HG03108 (cell line): Measurements from ENCODE around the gene IP6K1.
"Not testable (repeated sequence)": the region's sequence is repeated elsewhere in the genome, so short reads cannot be mapped to it uniquely, and the experiment has no call there.

ENCODE experiments used
- ATAC-seq: cut with Tn5 transposase; IDR thresholded peaks from one replicate; pipeline ENCODE4 v1.9.1; 2021; ENCODE audit warnings: moderate library complexity; ENCODE audit not compliant: unreplicated experiment

IP6K1 gene

DNA sequence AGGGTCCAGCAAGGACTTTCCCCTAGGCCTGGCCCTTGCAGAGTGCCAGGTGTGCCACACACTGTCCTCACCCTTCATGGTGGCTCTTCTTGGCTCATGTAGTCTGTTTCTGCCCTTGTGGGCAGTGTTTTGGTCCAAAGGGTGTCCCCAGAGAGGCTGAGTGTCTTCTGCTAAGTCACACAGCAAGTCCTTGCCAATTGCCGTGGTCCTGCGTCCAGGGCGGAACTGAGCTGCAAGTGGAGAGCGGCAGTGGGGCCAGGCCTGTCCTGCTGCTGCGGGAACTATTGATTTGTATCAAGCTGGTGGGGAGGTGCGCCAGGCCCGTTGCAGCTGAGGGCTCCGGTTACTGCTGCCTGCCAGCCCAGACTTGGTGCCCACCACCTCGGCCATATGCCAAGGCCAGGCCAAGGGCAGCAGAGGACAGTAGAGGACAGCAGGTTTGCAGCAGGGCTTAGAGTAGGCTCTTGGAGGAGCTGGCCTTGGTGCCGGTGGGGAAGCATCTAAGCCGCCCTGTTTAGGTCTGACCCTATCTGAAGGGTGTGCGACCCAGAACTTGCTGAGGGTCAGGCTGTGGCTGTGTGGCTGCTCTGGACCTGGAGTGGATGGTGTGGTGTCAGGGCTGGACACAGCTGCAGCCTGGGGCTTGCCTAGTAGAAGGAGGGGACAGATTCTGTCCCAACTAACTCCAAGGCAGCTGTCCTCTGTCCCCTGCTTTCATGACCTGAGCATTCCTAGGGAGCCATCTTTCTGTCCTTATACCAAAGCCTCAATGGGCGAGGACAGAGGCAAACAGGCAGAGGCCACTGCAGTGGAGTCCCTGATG, 71.4 kb downstream of the IP6K1 start:
- ATAC-seq, result no peak

DNA sequence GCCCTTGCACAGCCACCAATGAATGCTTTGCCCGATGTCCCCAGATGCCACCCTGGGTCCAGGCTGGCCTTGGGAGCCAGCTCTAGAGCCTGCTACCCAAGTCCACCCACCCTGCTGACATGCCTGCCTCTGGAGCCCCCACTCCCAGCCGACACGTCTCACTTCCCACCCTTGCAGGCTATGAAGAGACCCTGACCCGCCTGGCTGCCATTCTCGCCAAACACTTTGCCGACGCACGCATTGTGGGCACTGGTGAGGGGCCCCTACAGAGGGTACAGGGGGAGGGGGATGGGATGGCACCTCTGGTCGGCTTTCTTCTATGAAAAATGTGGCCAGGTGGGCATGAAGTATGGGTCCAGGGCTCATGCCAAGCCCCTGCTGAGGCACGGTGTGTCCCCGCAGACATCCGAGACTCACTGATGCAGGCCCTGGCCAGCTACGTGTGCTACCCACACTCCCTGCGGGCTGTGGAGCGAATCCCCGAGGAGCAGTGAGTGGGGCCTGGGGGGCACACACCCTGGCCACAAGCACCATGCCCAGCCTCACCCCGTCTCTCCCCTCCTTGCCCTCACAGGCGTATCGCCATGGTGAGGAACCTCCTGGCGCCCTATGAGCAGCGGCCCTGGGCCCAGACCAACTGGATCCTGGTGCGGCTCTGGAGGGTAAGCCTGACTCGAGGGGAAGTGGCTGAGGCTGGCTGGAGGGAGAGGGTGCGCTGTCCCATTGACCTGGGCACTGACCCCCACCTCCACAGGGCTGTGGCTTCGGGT, 72.8 kb downstream of the IP6K1 start:
- ATAC-seq, result no peak

DNA sequence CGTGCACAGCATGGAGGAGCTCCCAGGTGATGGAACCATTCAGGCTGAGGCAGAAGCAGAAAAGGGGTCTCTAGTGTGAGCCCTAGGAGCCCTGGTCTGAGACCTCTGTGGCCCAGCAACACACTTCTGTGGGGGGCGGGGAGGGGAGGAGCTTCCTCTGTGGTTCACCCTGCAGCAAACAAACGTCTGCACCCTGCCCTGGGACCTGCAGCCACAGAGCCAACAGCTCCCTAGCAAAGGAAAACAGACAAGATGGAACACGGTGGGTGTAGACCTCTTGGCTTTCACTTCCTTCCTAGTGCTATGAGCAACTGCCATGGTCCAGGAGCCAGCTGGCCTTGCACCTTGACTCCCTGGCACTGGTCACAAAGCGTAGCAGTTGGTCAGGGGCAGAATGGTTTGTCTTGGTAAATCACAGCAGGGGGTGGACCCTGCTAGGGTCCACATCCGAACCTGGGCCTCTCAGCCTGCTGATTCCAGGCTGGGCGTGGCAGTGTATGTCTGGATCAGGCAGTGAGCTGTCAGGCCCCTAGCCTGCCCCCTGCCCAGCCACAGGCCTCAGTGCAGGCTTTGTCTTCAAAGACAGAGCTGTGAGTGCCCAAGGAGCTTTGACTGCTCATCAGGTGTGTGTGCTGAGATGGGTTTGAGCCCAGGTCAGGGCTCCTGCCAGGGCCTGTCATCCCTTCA, 73.6 kb downstream of the IP6K1 start:
- no peak for ATAC-seq

DNA sequence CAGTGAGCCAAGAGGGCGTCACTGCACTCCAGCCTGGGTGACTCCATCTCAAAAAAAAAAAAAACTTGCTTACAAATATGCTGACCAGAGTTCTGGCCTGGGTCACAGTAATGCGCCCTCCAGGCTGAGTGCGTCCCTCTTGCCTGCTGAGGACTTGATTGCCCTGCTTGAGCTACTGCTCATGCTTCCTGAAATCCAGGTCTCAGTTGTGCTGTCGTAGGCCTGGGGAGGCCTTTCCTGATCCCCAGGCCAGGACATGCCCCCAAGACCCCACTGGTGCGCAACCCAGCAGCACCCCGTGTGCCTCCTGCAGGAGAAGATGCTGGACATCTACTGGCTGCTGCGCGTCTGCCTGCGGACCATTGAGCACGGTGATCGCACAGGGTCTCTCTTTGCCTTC, 74.2 kb downstream of the IP6K1 start:
- no peak for ATAC-seq

DNA sequence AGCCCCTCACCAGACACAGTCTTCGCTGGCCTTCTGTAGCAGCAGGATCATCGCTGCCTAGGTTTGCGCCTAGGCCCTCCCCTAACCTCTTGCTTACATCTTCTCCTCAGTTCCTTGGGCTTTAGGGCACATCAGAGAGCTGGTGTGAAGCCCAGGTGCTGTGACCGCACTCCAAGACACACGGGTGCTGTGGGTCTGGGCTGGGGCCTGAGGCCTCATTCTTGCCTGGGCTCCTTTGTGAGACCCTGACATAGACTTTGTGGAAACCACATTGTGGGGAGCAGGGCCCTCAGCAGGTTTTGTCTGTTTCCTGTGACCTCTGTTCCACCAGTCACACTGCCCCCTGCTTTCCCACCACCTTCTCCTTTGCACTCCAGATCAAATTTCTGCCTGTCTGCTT, 74.9 kb downstream of the IP6K1 start:
- ATAC-seq, result no peak

DNA sequence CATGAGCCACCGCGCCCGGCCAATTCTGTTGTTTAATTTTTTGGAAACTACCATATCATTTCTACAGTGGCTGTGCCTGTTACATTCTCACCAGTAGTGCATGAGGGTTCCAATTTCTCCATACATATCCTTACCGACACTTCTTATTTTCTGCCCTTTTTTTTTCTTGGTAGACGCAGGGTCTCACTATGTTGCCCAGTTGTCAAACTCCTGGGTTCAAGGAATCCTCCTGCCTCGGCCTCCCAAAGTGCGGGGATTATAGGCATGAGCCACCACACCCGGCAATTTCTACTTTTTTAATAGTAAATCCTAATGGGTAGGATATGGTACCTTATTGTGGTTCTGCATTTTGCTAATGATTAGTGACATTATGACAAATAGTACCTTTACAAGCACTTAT, 76.5 kb downstream of the IP6K1 start:
- no peak for ATAC-seq

DNA sequence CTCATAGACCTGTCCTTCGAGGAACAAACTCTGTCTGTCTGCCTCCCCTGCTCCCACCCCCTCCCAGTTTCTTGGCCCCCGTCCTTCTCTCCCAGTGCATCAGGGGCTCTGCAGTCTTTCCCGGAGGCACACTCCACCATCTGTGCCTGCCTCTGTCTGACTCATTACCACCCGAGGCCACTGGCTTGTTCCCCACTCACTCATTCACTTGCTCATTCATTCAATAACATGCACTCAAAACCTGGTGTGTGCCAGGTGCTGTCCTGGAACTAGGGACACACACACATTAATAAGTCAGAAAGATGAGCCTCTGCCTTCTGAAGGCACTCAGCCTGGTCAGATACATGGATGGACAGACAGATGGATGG, 79.2 kb downstream of the IP6K1 start:
- ATAC-seq, result no peak

DNA sequence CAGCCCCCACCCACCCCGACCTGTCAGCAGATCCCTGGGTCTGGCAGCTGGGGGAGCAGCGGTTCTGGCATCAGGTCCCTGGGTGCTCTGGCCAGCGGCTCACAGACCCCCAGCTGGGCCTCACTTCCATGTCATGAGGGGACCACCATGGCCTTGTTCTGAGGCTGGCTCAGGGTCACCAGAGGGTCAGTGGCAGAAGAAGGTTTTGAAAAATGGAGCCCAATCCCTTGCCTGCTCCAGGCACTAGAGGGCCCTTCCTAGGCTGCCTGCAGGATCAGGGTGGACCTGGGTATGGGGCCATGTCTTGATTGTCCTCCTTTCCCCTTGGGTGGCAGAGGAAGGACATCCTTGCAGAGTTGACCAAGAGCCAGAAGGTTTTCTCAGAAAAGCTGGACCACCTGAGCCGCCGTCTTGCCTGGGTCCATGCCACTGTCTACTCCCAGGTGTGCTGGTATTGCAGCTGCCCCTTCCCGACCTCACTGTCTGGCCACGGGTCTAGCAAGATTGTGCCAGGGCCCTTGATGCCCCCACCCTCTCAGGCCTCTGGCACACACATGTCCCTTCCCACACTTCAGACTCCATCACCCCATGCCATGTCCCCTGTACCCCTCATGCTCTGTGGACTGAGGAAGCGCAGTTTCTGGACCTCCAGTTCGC, 79.8 kb downstream of the IP6K1 start:
- no peak for ATAC-seq

DNA sequence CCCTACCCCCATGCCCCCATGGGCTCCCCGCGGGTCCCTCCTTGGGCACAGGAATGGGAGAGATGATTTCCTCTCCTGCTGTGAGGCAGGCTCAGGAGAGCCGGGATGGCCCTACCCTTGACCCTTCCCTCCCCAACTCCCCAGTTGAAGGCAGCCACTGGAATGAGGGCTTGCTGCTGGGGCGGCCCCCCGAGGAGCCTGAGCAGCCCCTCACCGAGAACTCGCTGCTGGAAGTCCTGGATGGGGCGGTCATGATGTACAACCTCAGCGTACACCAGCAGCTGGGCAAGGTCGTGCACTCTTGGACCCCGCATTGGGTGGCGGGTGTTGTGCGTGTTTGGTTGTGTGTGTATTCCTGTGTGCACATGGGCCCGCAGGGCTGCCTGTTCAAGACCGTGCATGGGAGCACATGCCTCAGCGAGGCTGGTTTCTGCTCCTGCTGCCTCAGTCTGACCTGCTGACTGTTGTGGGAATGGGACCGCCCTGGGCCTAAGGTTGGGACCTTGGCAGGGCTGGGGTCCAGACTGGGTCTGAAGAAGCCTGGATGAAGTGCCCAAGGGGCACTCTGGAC, 80.9 kb downstream of the IP6K1 start:
- ATAC-seq, result no peak

DNA sequence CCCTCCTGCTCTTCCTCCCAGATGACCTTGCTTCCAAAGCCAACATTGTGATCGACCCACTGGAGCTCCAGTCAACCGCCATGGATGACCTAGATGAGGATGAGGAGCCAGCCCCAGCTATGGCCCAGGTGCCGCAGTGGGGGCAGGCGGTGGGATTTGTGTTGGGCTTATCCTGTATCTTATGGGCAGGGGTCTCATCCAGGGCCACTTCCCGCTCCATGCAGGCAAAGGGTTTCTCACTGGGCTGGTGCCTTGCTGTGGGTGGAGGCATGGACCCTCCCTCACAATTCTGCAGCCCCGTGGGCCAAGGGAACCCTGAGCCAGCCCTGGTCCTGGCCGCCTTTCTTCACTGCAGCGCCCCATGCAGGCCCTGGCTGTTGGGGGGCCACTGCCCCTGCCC, 81.7 kb downstream of the IP6K1 start:
- no peak for ATAC-seq

DNA sequence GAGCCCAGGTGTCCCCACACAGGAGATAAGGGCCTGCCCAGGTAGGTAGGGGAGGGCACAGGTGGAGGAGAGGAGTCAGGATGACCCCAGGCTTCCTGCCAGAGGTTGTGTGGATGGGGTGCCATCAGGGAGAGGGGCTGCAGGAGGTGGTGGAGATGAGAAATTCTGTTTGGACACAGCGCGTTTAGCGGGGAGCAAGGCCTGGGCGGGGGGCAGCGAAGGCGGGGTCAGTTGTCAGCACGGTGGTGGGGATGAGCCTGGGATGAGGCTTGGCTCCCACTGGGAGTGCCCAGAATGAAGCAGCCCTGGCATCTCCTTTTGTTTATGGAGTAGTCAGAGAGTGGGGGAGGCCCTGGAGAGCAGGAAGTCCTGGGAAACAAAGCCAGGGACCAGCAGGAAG, 82.4 kb downstream of the IP6K1 start:
- ATAC-seq, result no peak

DNA sequence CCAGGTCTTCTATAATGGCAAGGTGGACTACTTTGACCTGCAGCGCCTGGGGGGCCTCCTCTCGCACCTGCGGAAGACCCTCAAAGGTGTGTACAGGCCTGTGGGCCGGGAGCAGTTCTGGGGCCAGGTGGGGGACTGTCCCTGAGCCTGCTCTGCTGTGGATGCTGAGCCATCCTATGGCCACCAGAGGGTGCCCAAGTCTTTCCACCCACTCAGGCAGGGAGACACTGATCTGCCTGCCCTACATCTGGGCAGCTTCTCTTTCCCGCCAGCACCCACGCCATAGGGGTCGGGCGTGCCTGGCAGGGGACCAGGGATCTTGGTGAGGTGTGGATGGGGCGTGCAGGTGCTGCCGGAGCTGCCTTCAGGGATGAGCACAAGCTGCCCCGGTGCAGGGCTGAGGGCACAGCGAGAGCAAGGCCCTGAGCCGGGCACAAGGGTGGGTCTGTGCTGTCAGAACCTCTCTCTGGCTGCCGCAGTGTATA, 82.9 kb downstream of the IP6K1 start:
- peak; percentile 78 for ATAC-seq

DNA sequence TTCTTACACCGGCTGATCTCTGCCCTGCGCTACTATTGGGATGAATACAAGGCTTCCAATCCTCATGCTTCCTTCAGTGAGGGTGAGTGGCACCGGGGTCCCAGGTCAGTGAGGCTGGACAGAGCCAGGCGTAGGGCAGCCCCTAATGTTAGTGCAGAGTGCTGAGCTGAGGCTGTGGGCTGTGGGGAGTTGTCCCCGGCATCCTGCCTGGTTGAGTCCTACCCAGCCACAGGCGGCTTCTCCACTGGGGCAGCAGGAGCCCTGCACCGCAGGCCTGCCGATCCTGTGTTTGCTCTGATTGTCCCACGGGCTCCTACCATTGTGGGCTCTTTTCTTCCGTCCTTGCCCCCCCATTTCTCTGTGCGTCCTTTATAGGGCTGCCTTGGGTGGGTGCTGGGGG, 83.7 kb downstream of the IP6K1 start:
- ATAC-seq, result no peak

DNA sequence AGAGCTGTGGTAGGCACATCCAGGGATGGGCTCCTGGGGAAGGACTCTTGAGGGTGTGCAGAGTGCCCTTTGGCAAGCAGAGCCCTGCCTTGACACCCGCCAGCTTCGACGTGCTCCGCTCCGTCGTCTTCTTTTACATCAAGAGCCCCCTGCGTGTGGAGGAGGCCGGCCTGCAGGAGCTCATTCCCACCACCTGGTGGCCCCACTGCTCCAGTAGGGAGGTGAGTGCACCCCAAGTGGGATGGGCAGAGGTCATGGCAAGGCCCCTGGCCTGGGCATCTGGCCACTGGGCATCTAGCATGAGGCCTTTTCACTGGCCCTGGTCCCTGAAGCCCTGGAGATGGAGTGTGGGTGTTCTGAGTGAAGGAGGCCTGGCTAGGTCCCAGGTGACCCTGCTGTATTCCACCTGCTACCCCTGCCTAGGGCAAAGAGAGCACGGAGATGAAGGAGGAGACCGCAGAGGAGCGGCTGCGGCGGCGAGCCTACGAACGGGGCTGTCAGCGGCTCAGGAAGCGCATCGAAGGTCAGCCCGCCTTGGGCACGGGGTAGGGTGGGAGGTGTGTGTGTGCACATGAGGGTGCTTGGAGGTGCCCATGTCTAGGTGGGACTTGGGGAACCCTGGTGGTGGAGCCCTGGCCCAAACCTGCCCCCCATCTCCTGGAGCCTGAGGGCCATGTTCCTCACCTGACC, 84.8 kb downstream of the IP6K1 start:
- no peak for ATAC-seq

DNA sequence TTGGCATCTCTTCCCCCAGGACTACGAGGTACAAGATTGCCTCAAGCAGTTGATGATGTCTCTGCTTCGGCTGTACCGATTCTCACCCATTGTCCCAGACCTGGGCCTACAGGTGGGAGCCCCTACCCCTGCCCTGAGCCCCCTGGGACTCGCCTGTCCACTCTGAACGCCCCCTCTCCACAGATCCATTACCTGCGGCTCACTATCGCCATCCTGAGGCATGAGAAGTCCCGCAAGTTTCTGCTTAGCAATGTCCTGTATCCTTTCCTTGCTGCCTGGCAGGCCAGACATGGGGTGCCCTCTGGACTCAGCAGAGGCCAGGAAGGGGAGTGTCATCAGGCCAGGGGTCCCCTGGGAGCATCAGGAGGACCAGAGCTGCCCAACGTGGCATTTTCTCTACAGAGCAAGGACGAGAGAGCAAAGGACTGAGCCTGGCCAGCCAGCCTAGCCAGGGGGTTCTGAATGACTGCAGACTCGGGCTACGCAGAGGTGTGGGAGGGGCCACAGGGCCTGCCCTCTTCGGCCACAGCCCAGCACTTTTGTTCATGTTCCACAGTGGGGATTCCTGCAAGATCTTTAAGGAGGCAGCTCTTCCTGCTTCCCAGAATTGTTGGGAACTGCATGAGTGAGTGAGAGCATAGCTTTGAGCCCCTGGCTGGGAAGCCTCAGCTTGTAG, 85.8 kb downstream of the IP6K1 start:
- no peak for ATAC-seq

DNA sequence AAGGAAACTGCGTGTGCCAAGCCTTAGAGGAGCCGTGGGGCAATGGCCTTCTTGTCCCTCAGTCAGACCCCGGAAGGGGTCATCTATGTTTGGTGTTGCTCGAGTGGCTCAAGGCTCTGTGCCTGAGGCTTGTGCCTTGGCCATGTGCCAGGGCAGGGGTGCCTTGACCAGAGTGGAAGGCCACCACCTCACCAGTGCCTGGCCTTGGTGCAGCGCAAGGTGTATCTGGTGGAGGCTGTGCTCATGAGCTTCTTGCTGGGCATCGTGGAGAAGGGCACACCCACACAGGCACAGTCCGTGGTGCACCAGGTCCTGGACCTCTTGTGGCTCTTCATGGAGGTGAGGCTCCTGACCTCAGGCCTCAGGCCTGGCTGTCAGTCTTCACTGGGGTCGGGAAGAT, 86.3 kb downstream of the IP6K1 start:
- no peak for ATAC-seq

DNA sequence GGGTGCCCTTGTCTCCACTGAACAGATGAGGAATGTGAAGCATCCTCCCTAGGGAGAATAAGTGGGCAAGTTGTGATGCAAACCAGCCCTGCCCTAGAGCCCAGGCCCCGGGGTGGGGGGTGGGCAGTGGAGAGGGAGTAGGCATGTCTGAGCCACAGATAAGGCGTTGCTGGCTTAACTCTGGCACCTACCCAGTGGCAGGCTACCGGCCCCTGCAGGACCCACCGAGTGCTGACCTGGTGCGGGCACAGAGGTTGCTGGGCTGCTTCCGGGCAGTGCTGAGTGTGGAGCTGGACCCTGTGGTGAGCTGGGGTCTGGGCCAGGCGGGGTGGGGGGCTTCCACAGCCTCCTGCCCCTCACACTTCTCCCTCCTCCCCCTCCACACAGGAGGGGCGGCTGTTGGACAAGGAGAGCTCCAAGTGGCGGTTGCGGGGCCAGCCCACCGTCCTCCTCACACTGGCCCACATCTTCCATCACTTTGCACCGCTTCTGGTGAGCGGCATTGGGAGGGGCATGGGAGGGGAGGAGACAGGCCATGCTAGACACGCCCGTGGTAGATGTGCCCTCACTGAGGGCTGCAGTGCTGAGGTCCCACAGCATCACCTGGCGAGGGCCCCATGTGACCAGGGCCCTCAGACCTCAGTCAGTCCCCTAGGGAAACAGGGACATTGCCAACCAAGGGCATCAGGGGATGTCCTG, 86.9 kb downstream of the IP6K1 start:
- ATAC-seq, result no peak

DNA sequence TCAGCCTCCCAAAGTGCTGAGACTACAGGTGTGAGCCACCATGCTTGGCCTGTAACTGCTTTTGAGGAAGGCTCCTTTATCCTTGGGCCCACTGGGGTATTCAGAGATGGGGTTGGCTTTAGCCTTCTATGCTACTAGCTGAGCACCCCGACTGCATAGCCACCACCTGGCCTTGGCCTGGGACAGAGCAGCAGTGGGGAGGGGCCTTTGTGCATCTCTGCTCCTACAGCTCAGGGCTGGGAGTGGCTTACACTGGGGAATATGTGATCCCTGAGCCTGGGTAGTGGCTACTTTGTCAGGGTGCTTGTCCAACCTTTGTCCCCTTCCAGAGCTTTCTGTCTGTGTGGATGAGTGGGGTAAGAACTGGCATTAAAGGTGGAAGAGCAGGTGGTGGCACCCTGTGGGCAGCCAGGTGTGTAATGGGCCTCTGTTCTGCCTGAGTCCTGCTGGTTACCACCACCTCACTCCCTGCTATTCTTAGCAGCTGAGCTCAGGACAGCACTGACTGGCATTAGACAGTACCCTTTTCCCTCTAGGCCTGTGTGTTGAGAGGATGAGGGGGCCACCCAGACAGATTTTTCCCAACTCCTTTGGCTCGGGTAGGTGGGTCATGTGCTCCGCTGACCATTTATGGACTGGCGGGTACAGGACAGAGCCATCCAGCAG, 90.9 kb downstream of the IP6K1 start:
- ATAC-seq, result not testable (repeated sequence)
